A549 (cell line): Measurements from ENCODE around the gene TCEAL1. TPM values are rescaled to one million over a fixed set of nuclear protein-coding genes. Genes with fewer than 3 reads are reported as not detected.
"Not testable (repeated sequence)": the region's sequence is repeated elsewhere in the genome, so short reads cannot be mapped to it uniquely, and the experiment has no call there.

Experiments
- ATAC-seq, 2 experiments: fragments of 200-7000 bp in 1 of 2; fragments of >200 bp in 1 of 2; cut with Nextera tagmentation in 1 of 2; cut with Tn5 transposase in 1 of 2; 3 replicates each; pipeline versions ENCODE4 v1.8.0 to v1.9.1; 2018 to 2020; ENCODE audit warnings: mild to moderate bottlenecking in 1 of 2, moderate library complexity in 1 of 2
- CTCF ChIA-PET: fragments of 300-600 bp; sonication (Branson Sonifier 250); formaldehyde crosslinking; extraction: SDS; loops from one replicate; lab custom pipeline; 2021; ENCODE audit warnings: antibody characterized with exemption, inconsistent platforms; lab: Yijun Ruan, JAX
- POLR2A ChIA-PET: fragments of 350-600 bp; formaldehyde crosslinking; extraction: SDS; loops from one replicate; lab custom pipeline; 2021; ENCODE audit warnings: antibody characterized with exemption, inconsistent platforms; lab: Yijun Ruan, JAX
- DNase-seq, 2 experiments: peaks; one replicate each; pipeline versions ENCODE4 v3.0.0 to v3.0.0-alpha.2; 2011 to 2016; ENCODE audit warnings: low read depth in 1 of 2, low spot score in 1 of 2
- FAIRE-seq: peaks from 2 replicates; lab custom pipeline; 2011; peaks lifted over from hg19 to GRCh38; lab: Jason Lieb, UNC
- H3K27ac ChIP-seq, 2 experiments: fragments of >200 bp; sonication (Bioruptor Twin); formaldehyde crosslinking; 3 replicates each; pipeline ENCODE4 v1.5.1; 2016 to 2017
- H3K4me1 ChIP-seq: fragments of >200 bp; sonication (Bioruptor Twin); formaldehyde crosslinking; 3 replicates; pipeline ENCODE4 v1.6.1; 2016
- H3K4me2 ChIP-seq: fragments of >200 bp; sonication (Bioruptor Twin); formaldehyde crosslinking; 3 replicates; pipeline ENCODE4 v1.6.1; 2016
- H3K4me3 ChIP-seq: fragments of >200 bp; sonication (Bioruptor Twin); formaldehyde crosslinking; 3 replicates; pipeline ENCODE4 v1.5.1; 2016
- H3K9me3 ChIP-seq: fragments of >200 bp; sonication (Bioruptor Twin); formaldehyde crosslinking; 3 replicates; pipeline ENCODE4 v1.6.1; 2016
- BHLHE40 ChIP-seq: IDR thresholded peaks from 2 replicates; pipeline ENCODE4 v1.6.1; 2012; ENCODE audit warnings: low read depth, low read length, inconsistent platforms
- CBX2 ChIP-seq: fragments of 200-600 bp; sonication (generic); IDR thresholded peaks from 2 replicates; pipeline ENCODE4 v1.6.1; 2016; ENCODE audit warnings: low read depth, mild to moderate bottlenecking, borderline replicate concordance
- CBX8 ChIP-seq: fragments of 200-600 bp; sonication (generic); IDR thresholded peaks from 2 replicates; pipeline ENCODE4 v1.6.1; 2016
- CEBPB ChIP-seq, 2 experiments: fragments of >200 bp in 1 of 2; sonication (Bioruptor Twin) in 1 of 2; formaldehyde crosslinking in 1 of 2; IDR thresholded peaks; 2 replicates each; pipeline ENCODE4 v1.6.1; 2012 to 2016
- CHD2 ChIP-seq: fragments of 150-350 bp; IDR thresholded peaks from 2 replicates; pipeline ENCODE4 v1.6.1; 2014; ENCODE audit warnings: low read length; ENCODE audit not compliant: partially characterized antibody
- CHD4 ChIP-seq: fragments of 200-600 bp; sonication (generic); IDR thresholded peaks from 2 replicates; pipeline ENCODE4 v1.6.1; 2016; ENCODE audit warnings: antibody characterized with exemption, mild to moderate bottlenecking, borderline replicate concordance
- CTCF ChIP-seq: fragments of >200 bp; sonication (Bioruptor Twin); formaldehyde crosslinking; IDR thresholded peaks from 3 replicates; pipeline ENCODE4 v1.5.1; 2016
- E2F6 ChIP-seq: IDR thresholded peaks from 2 replicates; pipeline ENCODE4 v1.6.1; 2012; ENCODE audit warnings: low read depth, borderline replicate concordance
- EP300 ChIP-seq, 2 experiments: fragments of >200 bp; sonication (Bioruptor Twin); formaldehyde crosslinking; IDR thresholded peaks; 2 replicates in 1 of 2; 3 replicates in 1 of 2; pipeline ENCODE4 v1.6.1; 2016 to 2017
- ESRRA ChIP-seq: fragments of 150-350 bp; IDR thresholded peaks from 2 replicates; pipeline ENCODE4 v1.6.1; 2014; ENCODE audit warnings: mild to moderate bottlenecking, low read length, borderline replicate concordance
- FOSB ChIP-seq: fragments of 250-450 bp; sonication (Bioruptor Pico); IDR thresholded peaks from 2 replicates; pipeline ENCODE4 v1.5.0; 2020; ENCODE audit warnings: mild to moderate bottlenecking, moderate library complexity
- FOSL2 ChIP-seq, 2 experiments: fragments of 450-650 bp in 1 of 2; fragments of >200 bp in 1 of 2; sonication (Bioruptor Twin) in 1 of 2; formaldehyde crosslinking; IDR thresholded peaks; 2 replicates each; pipeline versions ENCODE4 v1.5.0 to v1.6.1; 2016 to 2020; ENCODE audit warnings: mild to moderate bottlenecking in 1 of 2, moderate library complexity in 1 of 2
- GATA3 ChIP-seq: IDR thresholded peaks from 2 replicates; pipeline ENCODE4 v1.6.1; 2012; ENCODE audit warnings: borderline replicate concordance
- HEYL ChIP-seq: fragments of 250-450 bp; sonication (Bioruptor Pico); IDR thresholded peaks from 2 replicates; pipeline ENCODE4 v1.8.0; 2021; ENCODE audit warnings: mild to moderate bottlenecking, moderate library complexity
- HOXB5 ChIP-seq: fragments of 250-450 bp; sonication (Bioruptor Pico); IDR thresholded peaks from 2 replicates; pipeline ENCODE4 v1.5.0; 2020; ENCODE audit warnings: mild to moderate bottlenecking, moderate library complexity
- JUN ChIP-seq, 2 experiments: fragments of >200 bp; sonication (Bioruptor Twin); formaldehyde crosslinking; IDR thresholded peaks; 2 replicates in 1 of 2; 3 replicates in 1 of 2; pipeline ENCODE4 v1.6.1; 2016 to 2017
- JUNB ChIP-seq: fragments of >200 bp; sonication (Bioruptor Twin); formaldehyde crosslinking; IDR thresholded peaks from 2 replicates; pipeline ENCODE4 v1.6.1; 2016
- KDM1A ChIP-seq: fragments of 200-600 bp; sonication (generic); IDR thresholded peaks from 2 replicates; pipeline ENCODE4 v1.6.1; 2016; ENCODE audit warnings: low read depth, mild to moderate bottlenecking
- MAX ChIP-seq: IDR thresholded peaks from 2 replicates; pipeline ENCODE4 v1.6.1; 2012
- MYC ChIP-seq: IDR thresholded peaks from 2 replicates; pipeline ENCODE4 v1.6.1; 2012; ENCODE audit warnings: mild to moderate bottlenecking, inconsistent platforms, low read length, improper control_type of control experiment, borderline replicate concordance
- NFE2L2 ChIP-seq: fragments of 150-350 bp; conservative IDR thresholded peaks from 2 replicates; pipeline ENCODE4 v1.6.1; 2014; ENCODE audit warnings: low read length
- NPAS2 ChIP-seq: fragments of 250-450 bp; sonication (Bioruptor Pico); IDR thresholded peaks from 2 replicates; pipeline ENCODE4 v1.8.0; 2022; ENCODE audit warnings: mild to moderate bottlenecking, moderate library complexity, borderline replicate concordance
- NR3C1 ChIP-seq: fragments of >200 bp; sonication (Bioruptor Twin); formaldehyde crosslinking; IDR thresholded peaks from 3 replicates; pipeline ENCODE4 v1.6.1; 2017
- PBX3 ChIP-seq: IDR thresholded peaks from 2 replicates; pipeline ENCODE4 v1.6.1; 2012
- PHF8 ChIP-seq: fragments of 200-600 bp; sonication (generic); IDR thresholded peaks from 2 replicates; pipeline ENCODE4 v1.6.1; 2016; ENCODE audit warnings: low read depth, mild to moderate bottlenecking, antibody characterized with exemption, moderate library complexity, borderline replicate concordance
- POLR2A ChIP-seq: IDR thresholded peaks from 2 replicates; pipeline ENCODE4 v1.6.1; 2012; ENCODE audit warnings: mild to moderate bottlenecking, low read length
- RAD21 ChIP-seq, 2 experiments: fragments of >200 bp in 1 of 2; sonication (Bioruptor Twin) in 1 of 2; formaldehyde crosslinking in 1 of 2; IDR thresholded peaks in 1 of 2; conservative IDR thresholded peaks in 1 of 2; 2 replicates in 1 of 2; 3 replicates in 1 of 2; pipeline ENCODE4 v1.6.1; 2012 to 2018; ENCODE audit warnings: inconsistent platforms in 1 of 2
- RARB ChIP-seq: fragments of 250-450 bp; sonication (Bioruptor Pico); IDR thresholded peaks from 2 replicates; pipeline ENCODE4 v1.8.0; 2021; ENCODE audit warnings: mild to moderate bottlenecking, moderate library complexity
- RFX5 ChIP-seq: fragments of 450-650 bp; IDR thresholded peaks from 2 replicates; pipeline ENCODE4 v1.7.1; 2014; ENCODE audit warnings: antibody characterized with exemption, mild to moderate bottlenecking, moderate library complexity
- TFCP2L1 ChIP-seq: fragments of 250-450 bp; sonication (Bioruptor Pico); IDR thresholded peaks from 2 replicates; pipeline ENCODE4 v1.5.0; 2021; ENCODE audit warnings: mild to moderate bottlenecking
- TP53 ChIP-seq: fragments of 250-450 bp; sonication (Bioruptor Pico); IDR thresholded peaks from 2 replicates; pipeline ENCODE4 v1.5.0; 2021; ENCODE audit warnings: mild to moderate bottlenecking, moderate library complexity
- ZSCAN20 ChIP-seq: fragments of 250-450 bp; sonication (Bioruptor Pico); IDR thresholded peaks from 2 replicates; pipeline ENCODE4 v1.8.0; 2022; ENCODE audit warnings: mild to moderate bottlenecking, moderate library complexity
- WGBS: methylation state at CpG from one replicate; pipeline ENCODE4 v1.1.6; 2017; ENCODE audit errors: missing lambda C conversion rate; 5-methylcytosine and 5-hydroxymethylcytosine counted together
- polyA plus RNA-seq, 4 experiments: library from polyadenylated mRNA; depleted of rRNA in 3 of 4; stranded (reverse); fragments of >200 nt; fragmentation: RNase III in 1 of 4; extraction: RNeasy Plus Mini Kit Qiagen cat#74134 plus additional on column Dnase treatment in 1 of 4; gene quantifications; 2 replicates in 3 of 4; 3 replicates in 1 of 4; pipeline ENCODE4 v1.2.3, GENCODE V29; 2011 to 2017

Gene TCEAL1
- polyA plus RNA-seq, 2 of the 4 experiments (the other 2 are of a cell fraction) = 40.7 to 42.1 TPM

GRCh38 chrX:103651151-103651773, 22.5 kb downstream of the TCEAL1 start (continued):
- no peak for TF ChIP-seq HOXB5
- TF ChIP-seq RFX5 = peak; percentile 87
- no peak for TF ChIP-seq POLR2A
- TF ChIP-seq NFE2L2 = no peak
- no peak for TF ChIP-seq CTCF
- TF ChIP-seq TFCP2L1 (CRISPR knock-in tag) = no peak
- TF ChIP-seq, all 56 proteins: peak for 4

GRCh38 chrX:103655230-103656000, 26.6 kb downstream of the TCEAL1 start:
- Histone ChIP-seq H3K27ac (peak overlapping the region; percentile 76 to 85), H3K4me1 (peaks cover 52% of the 10 kb centered on the region)
- CTCF ChIA-PET = interaction anchor here (3.5 kb wide), 1 partner anchor 26 kb away, joined by 25 read pairs; the partner anchor contains the start of gene TCEAL1
- POLR2A ChIA-PET = interaction anchor here (1.5 to 2.8 kb wide), 2 partner anchors 26 to 31 kb away, joined by 9 to 17 read pairs; partner anchors contain the start of genes MORF4L2 and TCEAL1
- not testable (repeated sequence) for DNase-seq, H3K9me3 ChIP-seq, FAIRE-seq, H3K4me2 ChIP-seq, ATAC-seq, H3K4me3 ChIP-seq
- WGBS = 73% methylated on average over 7 of the region's 7 CpGs

GRCh38 chrX:103656617-103657016, 27.8 kb downstream of the TCEAL1 start:
- WGBS = 0% methylated on average over 3 of the region's 3 CpGs
- CTCF ChIA-PET = interaction anchor here (1.2 to 3.5 kb wide), 3 partner anchors 8 to 30 kb away, joined by 3 to 25 read pairs (median 4); partner anchors contain the start of genes MORF4L2 and TCEAL1
- ATAC-seq (peak; percentile 94 to 99), FAIRE-seq (peak; percentile 98), DNase-seq (peak; percentile 66 to 88)
- no peaks in the 10 kb centered on the region for H3K9me3 ChIP-seq
- peak overlapping the region; percentile 64 for H3K4me2 ChIP-seq
- peak overlapping the region; percentile 76 to 85 for H3K27ac ChIP-seq
- H3K4me1 ChIP-seq = peaks cover 41% of the 10 kb centered on the region
- no peak overlapping the region for H3K4me3 ChIP-seq
- POLR2A ChIA-PET = interaction anchor here (1.5 to 2.8 kb wide), 2 partner anchors 27 to 30 kb away, joined by 9 to 17 read pairs; partner anchors contain the start of genes MORF4L2 and TCEAL1
- no peak for TF ChIP-seq RFX5
- no peak for TF ChIP-seq NPAS2
- no peak for TF ChIP-seq MYC
- TF ChIP-seq KDM1A = no peak
- no peak for TF ChIP-seq CHD4
- no peak for TF ChIP-seq FOSB (CRISPR knock-in tag)
- no peak for TF ChIP-seq E2F6
- TF ChIP-seq ZSCAN20 (CRISPR knock-in tag) = no peak
- peak; percentile 88 for TF ChIP-seq JUNB
- 0 out of 2 replicates have a peak, but pooled peaks have one; percentile 32 for TF ChIP-seq PBX3
- no peak for TF ChIP-seq NFE2L2
- no peak for TF ChIP-seq PHF8
- TF ChIP-seq TP53 (CRISPR knock-in tag) = no peak
- no peak for TF ChIP-seq CBX2
- TF ChIP-seq RAD21 (conservative IDR thresholded peaks at IDR 0.05 in 1 of 2, IDR thresholded peaks at IDR 0.05 in 1 of 2) = no peak
- no peak for TF ChIP-seq CBX8
- TF ChIP-seq MAX = peak; percentile 82; the same call in 1 of the 2 replicates
- peak; percentile 10 for TF ChIP-seq CHD2
- no peak for TF ChIP-seq ESRRA
- TF ChIP-seq BHLHE40 = no peak
- TF ChIP-seq RARB (CRISPR knock-in tag) = no peak
- TF ChIP-seq EP300 (IDR thresholded peaks at IDR 0.05) = peak in 1 of 2 experiments; percentile 39; a peak in 1 of 5 replicates
- TF ChIP-seq CEBPB (IDR thresholded peaks at IDR 0.05) = peak in 1 of 2 experiments; percentile 55; a peak in 1 of 4 replicates
- no peak for TF ChIP-seq HEYL
- TF ChIP-seq GATA3 = peak; percentile 98
- TF ChIP-seq FOSL2 (IDR thresholded peaks at IDR 0.05) = peak; percentile 87
- TF ChIP-seq FOSL2 (CRISPR knock-in tag; IDR thresholded peaks at IDR 0.05) = peak; percentile 92
- TF ChIP-seq NR3C1 = no peak
- TF ChIP-seq JUN (IDR thresholded peaks at IDR 0.05) = peak; percentile 39 to 68; a peak in 3 of 5 replicates
